ENCODE results near the gene HPS1. TPM values are rescaled to one million over a fixed set of nuclear protein-coding genes. Genes with fewer than 3 reads are reported as not detected.
A peak's percentile ranks its signal among the peaks of the same experiment; 100 is the strongest.

Gene HPS1
- total RNA-seq, 1 donor from 2014 or later, result 16.0 TPM

DNA sequence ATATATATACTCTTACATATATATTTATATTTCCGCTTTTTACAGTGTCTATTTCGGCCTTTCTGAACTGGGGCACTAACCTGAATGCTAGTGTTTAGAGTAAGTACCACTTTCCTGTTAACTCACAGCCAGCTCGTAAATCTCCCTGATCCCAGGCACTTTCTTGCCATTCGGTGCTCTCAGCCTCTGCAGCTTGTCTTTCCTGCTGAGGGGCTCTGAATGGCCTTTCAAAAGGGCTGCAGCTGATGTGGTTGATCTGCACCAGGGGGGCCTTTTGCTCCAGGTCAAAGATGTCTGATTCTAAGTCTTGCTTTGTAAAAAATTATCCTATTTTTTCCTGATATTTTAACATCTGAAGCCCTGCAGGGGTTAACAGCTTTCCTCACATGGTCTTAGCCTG is 25.5 kb upstream of the HPS1 start:
- no peaks in the 10 kb centered on the region for H3K9me3 ChIP-seq (ENCODE audit: low read depth)
- H3K4me3 ChIP-seq, result no peak overlapping the region
- Mint-ChIP-seq H3K4me1 (peaks cover 47% of the 10 kb centered on the region), H3K36me3 (no peaks in the 10 kb centered on the region), H3K27me3 (ENCODE audit: insufficient read depth, low read depth) (peaks cover 7% of the 10 kb centered on the region), H3K4me3 (no peak overlapping the region), H3K9me3 (no peaks in the 10 kb centered on the region), H3K27ac (no peak overlapping the region)
- H3K4me1 ChIP-seq, result peaks cover 31% of the 10 kb centered on the region
- H3K79me2 ChIP-seq (ENCODE audit: low read depth), result no peaks in the 10 kb centered on the region
- H3K9ac ChIP-seq, result no peak overlapping the region
- H3K4me2 ChIP-seq, result peak overlapping the region; percentile 32
- peaks cover 55% of the 10 kb centered on the region for H3K27me3 ChIP-seq
- no peak overlapping the region for H2AFZ ChIP-seq (replicated peaks)
- peak; percentile 78 for DNase-seq (ENCODE audit: low spot score)
- TF ChIP-seq EZH2 (IDR thresholded peaks at IDR 0.05), result no peak
- TF ChIP-seq EZH2phosphoT487 (IDR thresholded peaks at IDR 0.05), result no peak
- TF ChIP-seq, protein P1, sequence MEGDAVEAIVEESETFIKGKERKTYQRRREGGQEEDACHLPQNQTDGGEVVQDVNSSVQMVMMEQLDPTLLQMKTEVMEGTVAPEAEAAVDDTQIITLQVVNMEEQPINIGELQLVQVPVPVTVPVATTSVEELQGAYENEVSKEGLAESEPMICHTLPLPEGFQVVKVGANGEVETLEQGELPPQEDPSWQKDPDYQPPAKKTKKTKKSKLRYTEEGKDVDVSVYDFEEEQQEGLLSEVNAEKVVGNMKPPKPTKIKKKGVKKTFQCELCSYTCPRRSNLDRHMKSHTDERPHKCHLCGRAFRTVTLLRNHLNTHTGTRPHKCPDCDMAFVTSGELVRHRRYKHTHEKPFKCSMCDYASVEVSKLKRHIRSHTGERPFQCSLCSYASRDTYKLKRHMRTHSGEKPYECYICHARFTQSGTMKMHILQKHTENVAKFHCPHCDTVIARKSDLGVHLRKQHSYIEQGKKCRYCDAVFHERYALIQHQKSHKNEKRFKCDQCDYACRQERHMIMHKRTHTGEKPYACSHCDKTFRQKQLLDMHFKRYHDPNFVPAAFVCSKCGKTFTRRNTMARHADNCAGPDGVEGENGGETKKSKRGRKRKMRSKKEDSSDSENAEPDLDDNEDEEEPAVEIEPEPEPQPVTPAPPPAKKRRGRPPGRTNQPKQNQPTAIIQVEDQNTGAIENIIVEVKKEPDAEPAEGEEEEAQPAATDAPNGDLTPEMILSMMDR (IDR thresholded peaks at IDR 0.05), result no peak
- no peaks in the 10 kb centered on the region for H4K20me1 ChIP-seq (ENCODE audit: low read depth)
- H3K27ac ChIP-seq, result no peak overlapping the region
- H3F3A ChIP-seq (ENCODE audit: low read depth), result peaks cover 9% of the 10 kb centered on the region
- H3K36me3 ChIP-seq, result no peaks in the 10 kb centered on the region

DNA sequence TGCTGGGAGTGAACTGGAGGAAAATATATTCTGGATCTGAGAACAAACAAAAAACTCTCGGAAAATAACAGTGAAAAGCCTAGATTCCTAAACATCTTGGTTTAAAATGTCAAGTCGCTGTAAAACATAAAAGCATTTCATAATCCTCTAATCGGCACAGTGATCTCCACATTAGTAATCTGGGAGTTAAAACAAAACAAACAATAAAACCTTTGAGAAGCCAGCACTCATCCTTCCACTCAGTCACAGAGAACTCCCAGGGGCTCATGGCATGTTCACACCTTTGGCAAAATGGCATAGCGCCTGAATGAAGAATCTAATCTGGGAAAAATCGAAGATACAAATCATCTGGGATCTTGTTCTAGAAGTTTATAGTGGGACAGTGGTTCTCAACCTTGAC is 24.1 kb upstream of the HPS1 start:
- no peak for DNase-seq (ENCODE audit: low spot score)
- Mint-ChIP-seq H3K9me3 (no peaks in the 10 kb centered on the region), H3K4me3 (no peak overlapping the region), H3K27me3 (ENCODE audit: insufficient read depth, low read depth) (peaks cover 7% of the 10 kb centered on the region), H3K4me1 (peaks cover 53% of the 10 kb centered on the region), H3K36me3 (no peaks in the 10 kb centered on the region), H3K27ac (no peak overlapping the region)
- H3K27ac ChIP-seq, result no peak overlapping the region
- H3K79me2 ChIP-seq (ENCODE audit: low read depth), result no peaks in the 10 kb centered on the region
- no peaks in the 10 kb centered on the region for H3K9me3 ChIP-seq (ENCODE audit: low read depth)
- H3K4me3 ChIP-seq, result no peak overlapping the region
- H3K4me1 ChIP-seq, result peaks cover 34% of the 10 kb centered on the region
- no peaks in the 10 kb centered on the region for H3K36me3 ChIP-seq
- peaks cover 9% of the 10 kb centered on the region for H3F3A ChIP-seq (ENCODE audit: low read depth)
- H3K27me3 ChIP-seq, result peaks cover 55% of the 10 kb centered on the region
- H4K20me1 ChIP-seq (ENCODE audit: low read depth), result no peaks in the 10 kb centered on the region
- H3K4me2 ChIP-seq, result no peak overlapping the region
- H2AFZ ChIP-seq (replicated peaks), result no peak overlapping the region
- no peak overlapping the region for H3K9ac ChIP-seq
- TF ChIP-seq EZH2phosphoT487 (IDR thresholded peaks at IDR 0.05) (no peak), EZH2 (IDR thresholded peaks at IDR 0.05) (no peak)
- TF ChIP-seq, protein P1 (IDR thresholded peaks at IDR 0.05), result no peak

DNA sequence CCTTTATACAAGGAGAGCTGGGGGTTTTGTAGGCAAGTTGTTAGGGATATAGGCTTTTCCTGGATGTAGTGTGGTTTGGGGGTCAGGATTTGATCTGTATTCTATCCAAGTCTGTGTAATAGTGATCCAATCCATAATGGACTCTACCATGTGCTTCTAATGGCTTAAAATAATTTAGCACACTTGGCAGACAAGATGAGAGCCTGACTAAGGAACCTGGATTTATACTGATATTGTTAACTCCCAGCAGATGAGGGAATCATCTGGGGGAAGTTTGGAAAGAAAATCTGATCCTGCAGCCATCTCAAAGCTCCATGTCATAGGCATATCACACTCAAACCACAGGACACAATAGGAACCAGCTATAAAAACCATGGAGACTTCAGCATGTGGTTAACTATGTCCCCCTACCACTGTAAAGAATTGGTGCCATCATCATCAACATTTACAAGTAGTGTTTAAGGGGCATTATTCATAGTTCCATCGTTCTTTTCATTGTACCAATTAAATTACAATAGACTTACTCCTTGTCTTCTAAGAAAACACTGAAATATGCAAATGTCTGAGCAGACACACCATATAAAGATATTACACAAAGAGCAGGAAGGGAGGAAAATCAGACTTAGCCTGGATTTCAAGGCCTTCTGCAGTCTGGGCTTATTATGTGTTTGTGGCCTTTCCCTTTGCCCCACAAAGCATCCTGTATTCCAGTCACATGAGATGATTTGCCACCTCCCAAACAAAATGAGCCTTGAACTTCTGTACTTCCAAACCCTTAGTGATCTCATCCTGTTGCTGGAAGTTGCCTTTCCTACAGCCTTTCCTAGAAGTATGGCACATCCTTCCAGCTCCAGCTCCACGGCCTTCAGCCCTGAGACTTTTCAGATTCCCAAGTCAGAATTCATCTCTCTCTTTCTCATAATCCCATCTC is 22.5 kb upstream of the HPS1 start:
- no peak overlapping the region for H3K27ac Mint-ChIP-seq
- peaks cover 9% of the 10 kb centered on the region for H3F3A ChIP-seq (ENCODE audit: low read depth)
- TF ChIP-seq, protein P1 (IDR thresholded peaks at IDR 0.05), result no peak
- TF ChIP-seq EZH2phosphoT487 (IDR thresholded peaks at IDR 0.05) (no peak), EZH2 (IDR thresholded peaks at IDR 0.05) (no peak)
- peaks cover 7% of the 10 kb centered on the region for H3K27me3 Mint-ChIP-seq (ENCODE audit: insufficient read depth, low read depth)
- peaks cover 34% of the 10 kb centered on the region for H3K4me1 ChIP-seq
- H3K36me3 Mint-ChIP-seq, result no peaks in the 10 kb centered on the region
- H3K27ac ChIP-seq, result no peak overlapping the region
- no peaks in the 10 kb centered on the region for H3K9me3 Mint-ChIP-seq
- H2AFZ ChIP-seq (replicated peaks), result no peak overlapping the region
- H3K9ac ChIP-seq, result no peak overlapping the region
- no peak overlapping the region for H3K4me2 ChIP-seq
- peaks cover 53% of the 10 kb centered on the region for H3K4me1 Mint-ChIP-seq
- H3K4me3 Mint-ChIP-seq, result no peak overlapping the region
- no peaks in the 10 kb centered on the region for H3K79me2 ChIP-seq (ENCODE audit: low read depth)
- no peak for DNase-seq (ENCODE audit: low spot score)
- no peaks in the 10 kb centered on the region for H4K20me1 ChIP-seq (ENCODE audit: low read depth)
- H3K27me3 ChIP-seq, result peaks cover 49% of the 10 kb centered on the region
- no peaks in the 10 kb centered on the region for H3K36me3 ChIP-seq
- no peaks in the 10 kb centered on the region for H3K9me3 ChIP-seq (ENCODE audit: low read depth)
- no peak overlapping the region for H3K4me3 ChIP-seq

Measured in neural progenitor cell (in vitro differentiated cells).